ENCODE results near the gene SMAD6. TPM values are rescaled to one million over a fixed set of nuclear protein-coding genes. Genes with fewer than 3 reads are reported as not detected.

SMAD6 gene
- total and polyA plus RNA-seq, 2 experiments from 2014 or later, result 26.6 to 35.4 TPM

- no peaks in the 10 kb centered on the region for H4K20me1 ChIP-seq (ENCODE audit: insufficient read depth, poor library complexity, severe bottlenecking)
- DNase-seq (ENCODE audit: low spot score), result no peak
- H3K27ac ChIP-seq, result no peak overlapping the region
- H3K27me3 ChIP-seq, result no peaks in the 10 kb centered on the region
- H3K4me3 ChIP-seq, result no peak overlapping the region
- H3K9me3 ChIP-seq (ENCODE audit: low read depth), result no peaks in the 10 kb centered on the region
- H3K4me2 ChIP-seq, result no peak overlapping the region
- no peaks in the 10 kb centered on the region for H3K36me3 ChIP-seq (replicated peaks; ENCODE audit: insufficient read depth, low read depth)
- no peak for TF ChIP-seq EZH2 (IDR thresholded peaks at IDR 0.05; ENCODE audit: borderline replicate concordance)
- TF ChIP-seq EZH2phosphoT487 (IDR thresholded peaks at IDR 0.05; ENCODE audit: low read depth, severe bottlenecking, unreplicated experiment), result no peak
- no peak for TF ChIP-seq CTCF (IDR thresholded peaks at IDR 0.05; ENCODE audit: poor library complexity)
- H3K4me1 ChIP-seq (ENCODE audit: insufficient read depth), result peaks cover 4% of the 10 kb centered on the region
- H3K9me2 ChIP-seq (replicated peaks; ENCODE audit: insufficient read depth), result no peaks in the 10 kb centered on the region
- no peak overlapping the region for H2AFZ ChIP-seq
- WGBS (ENCODE audit: low lambda C conversion rate, missing lambda C conversion rate), result 59% methylated on average over 3 of the region's 3 CpGs
- no peaks in the 10 kb centered on the region for H3K79me2 ChIP-seq
Measured at GRCh38 chr15:66815318-66815717, 113.3 kb downstream of the SMAD6 start.

GRCh38 chr15:66816201-66816600 is 114.2 kb downstream of the SMAD6 start:
- Histone ChIP-seq H3K9me3 (ENCODE audit: low read depth) (no peaks in the 10 kb centered on the region), H3K27me3 (no peaks in the 10 kb centered on the region), H3K4me2 (no peak overlapping the region), H3K4me3 (no peak overlapping the region), H4K20me1 (ENCODE audit: insufficient read depth, poor library complexity, severe bottlenecking) (no peaks in the 10 kb centered on the region), H3K27ac (no peak overlapping the region), H3K36me3 (replicated peaks; ENCODE audit: insufficient read depth, low read depth) (no peaks in the 10 kb centered on the region), H3K79me2 (no peaks in the 10 kb centered on the region), H3K9me2 (replicated peaks; ENCODE audit: insufficient read depth) (no peaks in the 10 kb centered on the region), H3K4me1 (ENCODE audit: insufficient read depth) (peaks cover 10% of the 10 kb centered on the region), H2AFZ (no peak overlapping the region)
- WGBS (ENCODE audit: low lambda C conversion rate, missing lambda C conversion rate), result 94% methylated on average over 3 of the region's 3 CpGs
- no peak for TF ChIP-seq CTCF (IDR thresholded peaks at IDR 0.05; ENCODE audit: poor library complexity)
- TF ChIP-seq EZH2phosphoT487 (IDR thresholded peaks at IDR 0.05; ENCODE audit: low read depth, severe bottlenecking, unreplicated experiment), result no peak
- TF ChIP-seq EZH2 (IDR thresholded peaks at IDR 0.05; ENCODE audit: borderline replicate concordance), result no peak
- no peak for DNase-seq (ENCODE audit: low spot score)

- no peak for TF ChIP-seq CTCF (IDR thresholded peaks at IDR 0.05; ENCODE audit: poor library complexity)
- no peak for TF ChIP-seq EZH2 (IDR thresholded peaks at IDR 0.05; ENCODE audit: borderline replicate concordance)
- no peak for TF ChIP-seq EZH2phosphoT487 (IDR thresholded peaks at IDR 0.05; ENCODE audit: low read depth, severe bottlenecking, unreplicated experiment)
- no peak overlapping the region for H3K4me2 ChIP-seq
Measured at GRCh38 chr15:66819084-66819483, 117.0 kb downstream of the SMAD6 start.

More at GRCh38 chr15:66819084-66819483, 117.0 kb downstream of the SMAD6 start:
- Histone ChIP-seq H4K20me1 (ENCODE audit: insufficient read depth, poor library complexity, severe bottlenecking) (no peaks in the 10 kb centered on the region), H2AFZ (no peak overlapping the region), H3K9me2 (replicated peaks; ENCODE audit: insufficient read depth) (no peaks in the 10 kb centered on the region), H3K4me1 (ENCODE audit: insufficient read depth) (peaks cover 14% of the 10 kb centered on the region), H3K79me2 (no peaks in the 10 kb centered on the region), H3K9me3 (ENCODE audit: low read depth) (no peaks in the 10 kb centered on the region), H3K27me3 (no peaks in the 10 kb centered on the region), H3K27ac (no peak overlapping the region), H3K4me3 (no peak overlapping the region), H3K36me3 (replicated peaks; ENCODE audit: insufficient read depth, low read depth) (no peaks in the 10 kb centered on the region)
- no peak for DNase-seq (ENCODE audit: low spot score)
- WGBS (ENCODE audit: low lambda C conversion rate, missing lambda C conversion rate), result 77% methylated on average over 2 of the region's 2 CpGs

Data from hepatocyte (in vitro differentiated cells).